GM12878 (cell line): Measurements from ENCODE around the gene APBA3. TPM values are rescaled to one million over a fixed set of nuclear protein-coding genes. Genes with fewer than 3 reads are reported as not detected.
A peak's percentile ranks its signal among the peaks of the same experiment; 100 is the strongest.

Experiments used
- ATAC-seq: fragments of 200-7000 bp; cut with Tn5 transposase; 3 replicates; pipeline ENCODE4 v1.9.1; 2020; ENCODE audit warnings: mild to moderate bottlenecking, moderate library complexity
- BruUV-seq: library from RNA; stranded (reverse); fragments of 400-500 nt; replicated peaks from 2 replicates; lab custom pipeline; 2021; lab: Mats Ljungman, UMichigan
- CTCF ChIA-PET: fragments of 300-600 bp; sonication (Branson Sonifier 250); formaldehyde crosslinking; extraction: SDS; loops from one replicate; lab custom pipeline; 2021; ENCODE audit warnings: inconsistent platforms; lab: Yijun Ruan, JAX
- POLR2A ChIA-PET: fragments of 350-600 bp; formaldehyde crosslinking; extraction: SDS; loops from one replicate; lab custom pipeline; 2021; ENCODE audit warnings: inconsistent platforms; lab: Charles Lee
- RAD21 ChIA-PET: fragments of 300-600 bp; sonication (Branson Sonifier 250); formaldehyde crosslinking; loops from one replicate; lab custom pipeline; 2023; ENCODE audit warnings: antibody characterized with exemption; ENCODE audit not compliant: unreplicated experiment; lab: Charles Lee
- SMC1A ChIA-PET: fragments of 300-600 bp; sonication (Branson Sonifier 250); formaldehyde crosslinking; loops from one replicate; lab custom pipeline; 2023; ENCODE audit not compliant: unreplicated experiment, uncharacterized antibody; lab: Charles Lee
- DNase-seq: peaks from one replicate; pipeline ENCODE4 v3.0.0-alpha.2; 2011; ENCODE audit warnings: low read depth, low spot score
- FAIRE-seq: peaks from 3 replicates; lab custom pipeline; 2011; peaks lifted over from hg19 to GRCh38; lab: Jason Lieb, UNC
- H2AFZ ChIP-seq: 2 replicates; pipeline ENCODE4 v1.6.0; 2011; ENCODE audit warnings: low read depth, low read length, control low read depth; ENCODE audit not compliant: control insufficient read depth
- H3K27ac ChIP-seq: 2 replicates; pipeline ENCODE4 v1.5.1; 2011; ENCODE audit warnings: control low read depth; ENCODE audit not compliant: control insufficient read depth, insufficient read depth
- H3K27me3 ChIP-seq, 2 experiments: replicated peaks in 1 of 2; 2 replicates each; pipeline versions ENCODE4 v1.6.0 to v1.6.1; 2011; ENCODE audit warnings: low read length in 1 of 2; ENCODE audit not compliant: control insufficient read depth in 2 of 2, insufficient read depth in 2 of 2
- H3K36me3 ChIP-seq, 2 experiments: 2 replicates each; pipeline ENCODE4 v1.5.1; 2011; ENCODE audit warnings: low read length in 1 of 2; ENCODE audit not compliant: control insufficient read depth in 2 of 2, insufficient read depth in 2 of 2
- H3K4me1 ChIP-seq: 2 replicates; pipeline ENCODE4 v1.6.1; 2011; ENCODE audit warnings: mild to moderate bottlenecking, low read length, moderate library complexity, mixed read lengths; ENCODE audit not compliant: control insufficient read depth, insufficient read depth
- H3K4me2 ChIP-seq: 2 replicates; pipeline ENCODE4 v1.6.0; 2011; ENCODE audit warnings: control low read depth; ENCODE audit not compliant: control insufficient read depth, insufficient read depth
- H3K4me3 ChIP-seq: fragments of 200-600 bp; sonication (generic); 2 replicates; pipeline ENCODE4 v1.5.1; 2016
- H3K79me2 ChIP-seq: 2 replicates; pipeline ENCODE4 v1.6.0; 2011; ENCODE audit warnings: low read length; ENCODE audit not compliant: control insufficient read depth, insufficient read depth
- H3K9ac ChIP-seq: 2 replicates; pipeline ENCODE4 v1.8.0; 2011; ENCODE audit warnings: low read length, control low read depth, mixed read lengths; ENCODE audit not compliant: control insufficient read depth, insufficient read depth
- H3K9me3 ChIP-seq: replicated peaks from 3 replicates; pipeline ENCODE4 v1.5.1; 2011; ENCODE audit warnings: mild to moderate bottlenecking, low read length; ENCODE audit not compliant: control insufficient read depth, insufficient read depth
- H4K20me1 ChIP-seq: 2 replicates; pipeline ENCODE4 v1.6.0; 2011; ENCODE audit not compliant: control insufficient read depth, insufficient read depth
- ASH2L ChIP-seq: fragments of 300-600, 200-600 bp; sonication (generic); IDR thresholded peaks from 2 replicates; pipeline ENCODE4 v1.6.1; 2017; ENCODE audit warnings: low read depth, mild to moderate bottlenecking, borderline replicate concordance
- BACH1 ChIP-seq: fragments of 450-650 bp; IDR thresholded peaks from 2 replicates; pipeline ENCODE4 v1.6.1; 2017; ENCODE audit warnings: mild to moderate bottlenecking, borderline replicate concordance
- CBX3 ChIP-seq: fragments of 200-600 bp; sonication (generic); IDR thresholded peaks from 2 replicates; pipeline ENCODE4 v1.6.1; 2016; ENCODE audit warnings: low read depth, borderline replicate concordance
- DPF2 ChIP-seq: fragments of 450-650 bp; IDR thresholded peaks from 2 replicates; pipeline ENCODE4 v1.6.1; 2017; ENCODE audit warnings: mild to moderate bottlenecking
- EGR1 ChIP-seq, 2 experiments: IDR thresholded peaks; 1 replicate in 1 of 2; 2 replicates in 1 of 2; pipeline ENCODE4 v1.6.1; 2011 to 2012; ENCODE audit warnings: low read depth in 2 of 2, low read length in 2 of 2, borderline replicate concordance in 1 of 2, mild to moderate bottlenecking in 1 of 2, moderate library complexity in 1 of 2
- ETV6 ChIP-seq, 2 experiments: fragments of 450-650 bp in 1 of 2; IDR thresholded peaks in 1 of 2; conservative IDR thresholded peaks in 1 of 2; 2 replicates each; pipeline ENCODE4 v1.6.1; 2014; ENCODE audit warnings: antibody characterized with exemption in 1 of 2, borderline replicate concordance in 1 of 2, low read depth in 1 of 2, mild to moderate bottlenecking in 1 of 2, moderate library complexity in 1 of 2
- EZH2 ChIP-seq: IDR thresholded peaks from 2 replicates; pipeline ENCODE4 v1.6.1; 2012; ENCODE audit warnings: low read depth, mild to moderate bottlenecking, control low read depth, inconsistent platforms, low read length, borderline replicate concordance; ENCODE audit not compliant: control insufficient read depth
- HDAC2 ChIP-seq: fragments of 200-600 bp; sonication (generic); IDR thresholded peaks from 2 replicates; pipeline ENCODE4 v1.6.1; 2017
- IRF3 ChIP-seq: fragments of 450-650 bp; IDR thresholded peaks from 2 replicates; pipeline ENCODE4 v1.6.1; 2014; ENCODE audit warnings: mild to moderate bottlenecking
- IRF4 ChIP-seq: IDR thresholded peaks from 2 replicates; pipeline ENCODE4 v1.6.1; 2011; ENCODE audit warnings: low read depth, low read length
- MYB ChIP-seq: fragments of 150-350 bp; IDR thresholded peaks from 2 replicates; pipeline ENCODE4 v1.6.1; 2014; ENCODE audit warnings: mild to moderate bottlenecking, low read depth, low read length, borderline replicate concordance
- NBN ChIP-seq: fragments of 450-650 bp; IDR thresholded peaks from 2 replicates; pipeline ENCODE4 v1.6.1; 2016
- RAD21 ChIP-seq: IDR thresholded peaks from 2 replicates; pipeline ENCODE4 v1.6.1; 2011; ENCODE audit warnings: mild to moderate bottlenecking, low read depth, low read length, moderate library complexity; ENCODE audit not compliant: insufficient read depth
- SMARCA5 ChIP-seq: fragments of 450-650 bp; IDR thresholded peaks from 2 replicates; pipeline ENCODE4 v1.6.1; 2017; ENCODE audit warnings: mild to moderate bottlenecking
- SP1 ChIP-seq: IDR thresholded peaks from one replicate; pipeline ENCODE4 v1.6.1; 2011; ENCODE audit warnings: low read depth, low read length
- SUZ12 ChIP-seq: fragments of 200-600 bp; sonication (generic); IDR thresholded peaks from one replicate; pipeline ENCODE4 v1.6.1; 2018; ENCODE audit warnings: antibody characterized with exemption, mild to moderate bottlenecking; ENCODE audit not compliant: unreplicated experiment
- TARDBP ChIP-seq: IDR thresholded peaks from 2 replicates; pipeline ENCODE4 v1.6.1; 2016; ENCODE audit warnings: borderline replicate concordance
- TCF3 ChIP-seq: IDR thresholded peaks from 2 replicates; pipeline ENCODE4 v1.6.1; 2012; ENCODE audit warnings: low read depth, mild to moderate bottlenecking, low read length, borderline replicate concordance; ENCODE audit not compliant: insufficient read depth
- TCF7 ChIP-seq: IDR thresholded peaks from 2 replicates; pipeline ENCODE4 v1.6.1; 2014; ENCODE audit warnings: antibody characterized with exemption, borderline replicate concordance
- USF1 ChIP-seq: IDR thresholded peaks from 2 replicates; pipeline ENCODE4 v1.6.1; 2011; ENCODE audit warnings: borderline replicate concordance, low read depth, mild to moderate bottlenecking, moderate library complexity, mixed read lengths, low read length; ENCODE audit not compliant: insufficient read depth; ENCODE audit errors: extremely low read length
- ZBED1 ChIP-seq: IDR thresholded peaks from 2 replicates; pipeline ENCODE4 v1.6.1; 2016; ENCODE audit warnings: borderline replicate concordance
- ZZZ3 ChIP-seq: IDR thresholded peaks from 2 replicates; pipeline ENCODE4 v1.6.1; 2011; ENCODE audit warnings: low read depth; ENCODE audit not compliant: control insufficient read depth, insufficient read length
- WGBS: methylation state at CpG from one replicate; pipeline ENCODE4 v1.1.6; 2016; ENCODE audit warnings: low lambda C conversion rate; ENCODE audit not compliant: insufficient replicate concordance, insufficient coverage; ENCODE audit errors: missing lambda C conversion rate; 5-methylcytosine and 5-hydroxymethylcytosine counted together
- in situ Hi-C: fragments of 300-500 bp; cut with MboI; formaldehyde crosslinking; loops from 9 replicates; pipeline ENCODE4 v1.14.3; 2018; ENCODE audit warnings: mixed read lengths
- intact Hi-C: fragments of 100-400 bp; cut with micrococcal nuclease; formaldehyde crosslinking; loops from one replicate; pipeline ENCODE4 v1.14.2; 2022; ENCODE audit not compliant: unreplicated experiment
- polyA plus RNA-seq, 11 experiments: library from polyadenylated mRNA; depleted of rRNA in 4 of 11; unstranded in 6 of 11; stranded (reverse) in 5 of 11; fragments of >200 nt; fragmentation: Nextera tagmentation in 4 of 11; fragmentation: Illumina TruSeq in 1 of 11; extraction: Ambion mirVana in 4 of 11; extraction: Trizol in 1 of 11; gene quantifications; 1 replicate in 1 of 11; 2 replicates in 10 of 11; pipeline versions ENCODE4 v1.2.1 to v1.2.3, GENCODE V29; 2011 to 2016; ENCODE audit warnings: inconsistent platforms in 2 of 11, missing spikeins in 2 of 11, low read depth in 1 of 11
- total RNA-seq, 4 experiments: library from RNA; depleted of rRNA in 3 of 4; stranded (reverse); fragments of >200 nt in 3 of 4; fragmentation: Illumina TruSeq in 1 of 4; extraction: Trizol in 1 of 4; gene quantifications; 2 replicates each; pipeline versions ENCODE4 v1.2.1 to v1.2.3, GENCODE V29; 2013 to 2021

The APBA3 gene
- total and polyA plus RNA-seq, 10 of the 15 experiments (the other 5 are each of a cell fraction or from before 2014, with no cell fraction given), result 0.31 to 36.4 (median 18.3) TPM

- SMC1A ChIA-PET, result no interaction called here
- H3K27me3 ChIP-seq, result peaks cover 1 to 3% of the 10 kb centered on the region in 2 experiments; a peak in 1 of 4 replicates
- no peak overlapping the region for H3K4me3 ChIP-seq
- no peaks in the 10 kb centered on the region for H3K79me2 ChIP-seq
- peak; percentile 94 for ATAC-seq
- no peaks in the 10 kb centered on the region for H3K4me1 ChIP-seq
- H4K20me1 ChIP-seq, result no peaks in the 10 kb centered on the region
- intact Hi-C loops (no loop called here), in situ Hi-C loops (no loop called here)
- RAD21 ChIA-PET, result no interaction called here
- no peak overlapping the region for H3K27ac ChIP-seq
- H3K36me3 ChIP-seq, result no peaks in the 10 kb centered on the region
- CTCF ChIA-PET, result interaction anchor here (0.6 to 1.8 kb wide), 2 partner anchors 15 to 17 kb away, joined by 3 to 6 read pairs; no protein-coding TSS in a partner anchor
- H3K9me3 ChIP-seq, result no peaks in the 10 kb centered on the region
- BruUV-seq, result no TSS peak
- FAIRE-seq, result no peak
- no peak overlapping the region for H3K9ac ChIP-seq
- H3K4me2 ChIP-seq, result peak overlapping the region; percentile 33; the same call in 1 of the 2 replicates
- no peak for DNase-seq
- H2AFZ ChIP-seq, result no peak overlapping the region
- POLR2A ChIA-PET, result no interaction called here
- 37% methylated on average over 35 of the region's 46 CpGs for WGBS
- TF ChIP-seq IRF4, result no peak
- no peak for TF ChIP-seq TARDBP
- no peak for TF ChIP-seq HDAC2
- TF ChIP-seq IRF3, result no peak
- peak; percentile 99 for TF ChIP-seq SP1
- peak in 1 of 2 experiments; percentile 60; a peak in 2 of 3 replicates for TF ChIP-seq EGR1 (IDR thresholded peaks at IDR 0.05; ENCODE audit: borderline replicate concordance in 1 of 2, low read depth in 2 of 2, low read length in 2 of 2)
- TF ChIP-seq SMARCA5, result peak; percentile 92
- TF ChIP-seq ZZZ3, result no peak
- no peak for TF ChIP-seq TCF7
- TF ChIP-seq NBN, result no peak
- TF ChIP-seq CBX3, result no peak
- no peak for TF ChIP-seq ETV6 (conservative IDR thresholded peaks at IDR 0.05 in 1 of 2, IDR thresholded peaks at IDR 0.05 in 1 of 2; ENCODE audit: borderline replicate concordance in 1 of 2, low read depth in 1 of 2)
- no peak for TF ChIP-seq RAD21
- TF ChIP-seq MYB, result no peak
- TF ChIP-seq ASH2L, result no peak
- no peak for TF ChIP-seq ZBED1
- TF ChIP-seq BACH1, result 0 out of 2 replicates have a peak, but pooled peaks have one; percentile 30
- TF ChIP-seq TCF3, result no peak
- TF ChIP-seq EZH2, result no peak
- no peak for TF ChIP-seq SUZ12
- no peak for TF ChIP-seq DPF2
- no peak for TF ChIP-seq USF1
Measured at GRCh38 chr19:3721131-3721886, 40.2 kb downstream of the APBA3 start.
